ENCODE measurements around the gene INHBB.

Gene INHBB

DNA sequence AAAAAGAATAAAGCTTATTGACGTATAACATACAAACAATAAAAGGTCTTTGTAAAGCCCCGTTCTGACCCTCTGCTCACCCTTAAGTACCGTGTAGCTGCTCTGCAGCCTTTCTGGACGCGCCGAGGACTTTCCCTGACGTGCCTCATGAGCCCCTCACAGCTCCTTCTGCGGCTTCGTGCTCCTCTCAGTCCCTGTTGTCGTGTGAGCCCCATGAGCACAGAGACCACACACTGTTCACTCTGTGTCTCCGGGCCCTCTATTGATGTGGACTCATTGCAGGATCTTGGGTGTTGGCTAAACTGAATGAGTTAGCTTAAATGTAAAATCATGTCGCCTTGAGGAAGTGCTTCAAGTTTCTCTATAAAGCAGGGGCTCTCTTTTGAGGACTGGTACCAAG lies 43.6 kb upstream of the INHBB start:
- POLR2A ChIA-PET = no interaction called here
- H3K4me3 ChIP-seq (ENCODE audit: low read depth, low read length) = no peak overlapping the region
- CTCF ChIA-PET = interaction anchor here (0.7 to 11.3 kb wide), 3 partner anchors 10 to 22 kb away, joined by 3 to 137 read pairs (median 18); no protein-coding TSS in a partner anchor
- TF ChIP-seq, protein P1, sequence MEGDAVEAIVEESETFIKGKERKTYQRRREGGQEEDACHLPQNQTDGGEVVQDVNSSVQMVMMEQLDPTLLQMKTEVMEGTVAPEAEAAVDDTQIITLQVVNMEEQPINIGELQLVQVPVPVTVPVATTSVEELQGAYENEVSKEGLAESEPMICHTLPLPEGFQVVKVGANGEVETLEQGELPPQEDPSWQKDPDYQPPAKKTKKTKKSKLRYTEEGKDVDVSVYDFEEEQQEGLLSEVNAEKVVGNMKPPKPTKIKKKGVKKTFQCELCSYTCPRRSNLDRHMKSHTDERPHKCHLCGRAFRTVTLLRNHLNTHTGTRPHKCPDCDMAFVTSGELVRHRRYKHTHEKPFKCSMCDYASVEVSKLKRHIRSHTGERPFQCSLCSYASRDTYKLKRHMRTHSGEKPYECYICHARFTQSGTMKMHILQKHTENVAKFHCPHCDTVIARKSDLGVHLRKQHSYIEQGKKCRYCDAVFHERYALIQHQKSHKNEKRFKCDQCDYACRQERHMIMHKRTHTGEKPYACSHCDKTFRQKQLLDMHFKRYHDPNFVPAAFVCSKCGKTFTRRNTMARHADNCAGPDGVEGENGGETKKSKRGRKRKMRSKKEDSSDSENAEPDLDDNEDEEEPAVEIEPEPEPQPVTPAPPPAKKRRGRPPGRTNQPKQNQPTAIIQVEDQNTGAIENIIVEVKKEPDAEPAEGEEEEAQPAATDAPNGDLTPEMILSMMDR (IDR thresholded peaks at IDR 0.05; ENCODE audit: insufficient read depth, low read length, missing control alignments) = no peak
- no peak for DNase-seq (ENCODE audit: low read depth, low spot score)

DNA sequence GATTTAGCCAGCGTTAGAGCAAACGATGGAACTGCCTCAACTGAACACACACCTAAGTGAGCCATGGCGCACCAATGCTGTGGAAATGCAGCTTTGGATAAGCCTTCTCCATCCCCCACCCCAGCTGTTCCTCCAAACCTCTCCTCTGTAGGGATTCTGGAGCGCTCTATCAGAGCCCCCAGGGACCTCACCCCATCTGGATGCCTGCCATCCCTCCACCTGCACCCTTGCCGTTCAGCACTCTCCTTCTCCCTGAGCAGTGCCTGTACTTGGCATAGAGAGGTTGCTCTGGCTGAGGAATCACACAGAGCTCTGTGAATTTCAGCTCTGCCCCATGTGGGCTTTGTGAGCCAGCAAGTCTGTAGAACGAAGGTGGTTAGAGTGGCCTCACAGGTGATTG lies 42.8 kb upstream of the INHBB start:
- H3K4me3 ChIP-seq (ENCODE audit: low read depth, low read length) = no peak overlapping the region
- TF ChIP-seq, protein P1 (IDR thresholded peaks at IDR 0.05; ENCODE audit: insufficient read depth, low read length, missing control alignments) = no peak
- CTCF ChIA-PET = interaction anchor here (0.7 to 11.3 kb wide), 3 partner anchors 9 to 23 kb away, joined by 3 to 137 read pairs (median 18); no protein-coding TSS in a partner anchor
- POLR2A ChIA-PET = no interaction called here
- no peak for DNase-seq (ENCODE audit: low read depth, low spot score)

DNA sequence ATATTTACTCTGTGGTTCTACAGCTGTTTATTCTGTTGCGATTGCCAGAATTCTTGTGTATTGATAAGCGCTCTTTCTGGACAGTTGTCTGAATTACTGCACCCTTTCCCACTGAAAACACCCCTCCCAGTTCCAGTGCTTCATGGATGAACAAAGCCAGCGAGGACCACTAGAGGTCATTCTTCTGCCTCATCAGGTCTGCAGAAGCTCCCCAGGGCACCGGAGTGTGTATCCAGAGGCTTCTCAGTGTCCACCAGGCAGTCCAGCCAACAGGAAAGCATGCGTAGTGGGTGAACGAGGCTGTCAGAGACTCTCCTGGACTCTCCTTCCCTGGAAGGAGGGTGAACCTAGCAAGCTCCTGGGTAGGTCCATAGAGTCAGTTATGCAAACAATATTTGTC lies 40.6 kb upstream of the INHBB start:
- ChIA-PET POLR2A (no interaction called here), CTCF (interaction anchor here (1.0 to 11.3 kb wide), 6 partner anchors 7 to 376 kb away, joined by 3 to 137 read pairs (median 6); no protein-coding TSS in a partner anchor)
- TF ChIP-seq, protein P1 (IDR thresholded peaks at IDR 0.05; ENCODE audit: insufficient read depth, low read length, missing control alignments) = peak; percentile 35
- DNase-seq (ENCODE audit: low read depth, low spot score) = no peak
- H3K4me3 ChIP-seq (ENCODE audit: low read depth, low read length) = no peak overlapping the region

DNA sequence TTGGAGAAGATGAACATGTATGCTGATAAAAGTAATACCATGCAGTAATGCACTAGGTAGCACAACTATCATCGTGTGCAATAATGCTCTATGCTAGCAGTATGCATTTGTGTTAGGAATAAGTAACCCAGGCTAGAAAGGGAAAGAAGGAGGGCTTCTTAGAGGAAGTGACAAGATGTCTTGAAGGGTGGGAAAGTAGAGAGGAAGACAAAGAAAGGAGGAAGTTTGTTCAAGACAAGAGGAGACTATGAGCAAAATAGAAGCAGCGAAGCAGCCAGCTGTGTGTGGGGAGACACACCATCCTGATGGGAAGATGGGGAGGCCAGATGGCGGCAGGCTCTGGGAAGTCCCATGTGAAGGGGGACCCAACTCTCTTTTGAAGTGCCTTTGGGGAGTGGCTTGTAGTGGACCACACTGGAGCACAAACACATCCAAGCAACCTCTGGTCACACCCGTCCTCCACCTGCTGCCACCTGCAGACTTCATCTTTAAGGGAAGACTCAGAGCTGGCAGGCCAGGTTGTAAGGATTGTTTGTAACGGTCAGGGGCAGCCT lies 39.9 kb upstream of the INHBB start:
- CTCF ChIA-PET = interaction anchor here (0.7 to 11.3 kb wide), 6 partner anchors 6 to 375 kb away, joined by 3 to 137 read pairs (median 6); no protein-coding TSS in a partner anchor
- no peak for DNase-seq (ENCODE audit: low read depth, low spot score)
- POLR2A ChIA-PET = no interaction called here

DNA sequence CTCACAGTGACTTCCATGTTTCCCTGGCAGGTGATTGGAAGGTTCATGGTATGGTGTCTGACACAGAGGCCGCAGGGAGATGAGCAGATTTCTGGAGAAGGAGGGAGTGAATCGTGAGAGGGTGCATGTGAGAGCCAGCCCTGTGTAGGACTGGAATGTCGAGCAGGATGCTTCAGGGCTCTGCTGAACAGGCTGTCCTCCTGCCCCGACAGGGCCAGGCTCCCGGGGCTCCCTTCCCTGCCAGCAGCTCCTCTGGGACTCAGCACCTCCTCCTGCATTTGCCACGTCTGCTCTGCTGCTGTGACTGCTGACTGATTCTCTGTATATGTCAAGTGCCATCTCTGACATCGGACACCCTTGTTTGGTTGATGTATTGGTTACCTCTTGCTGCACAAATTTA lies 38.5 kb upstream of the INHBB start:
- TF ChIP-seq, protein P1 (IDR thresholded peaks at IDR 0.05; ENCODE audit: insufficient read depth, low read length, missing control alignments) = no peak
- H3K4me3 ChIP-seq (ENCODE audit: low read depth, low read length) = no peak overlapping the region
- ChIA-PET POLR2A (no interaction called here), CTCF (interaction anchor here (0.7 to 1.6 kb wide), 3 partner anchors 15 to 373 kb away, joined by 3 to 4 read pairs (median 3); no protein-coding TSS in a partner anchor)
- no peak for DNase-seq (ENCODE audit: low read depth, low spot score)

More for the DNA sequence above, 39.9 kb upstream of the INHBB start:
- TF ChIP-seq, protein P1 (IDR thresholded peaks at IDR 0.05; ENCODE audit: insufficient read depth, low read length, missing control alignments) = no peak
- H3K4me3 ChIP-seq (ENCODE audit: low read depth, low read length) = no peak overlapping the region

DNA sequence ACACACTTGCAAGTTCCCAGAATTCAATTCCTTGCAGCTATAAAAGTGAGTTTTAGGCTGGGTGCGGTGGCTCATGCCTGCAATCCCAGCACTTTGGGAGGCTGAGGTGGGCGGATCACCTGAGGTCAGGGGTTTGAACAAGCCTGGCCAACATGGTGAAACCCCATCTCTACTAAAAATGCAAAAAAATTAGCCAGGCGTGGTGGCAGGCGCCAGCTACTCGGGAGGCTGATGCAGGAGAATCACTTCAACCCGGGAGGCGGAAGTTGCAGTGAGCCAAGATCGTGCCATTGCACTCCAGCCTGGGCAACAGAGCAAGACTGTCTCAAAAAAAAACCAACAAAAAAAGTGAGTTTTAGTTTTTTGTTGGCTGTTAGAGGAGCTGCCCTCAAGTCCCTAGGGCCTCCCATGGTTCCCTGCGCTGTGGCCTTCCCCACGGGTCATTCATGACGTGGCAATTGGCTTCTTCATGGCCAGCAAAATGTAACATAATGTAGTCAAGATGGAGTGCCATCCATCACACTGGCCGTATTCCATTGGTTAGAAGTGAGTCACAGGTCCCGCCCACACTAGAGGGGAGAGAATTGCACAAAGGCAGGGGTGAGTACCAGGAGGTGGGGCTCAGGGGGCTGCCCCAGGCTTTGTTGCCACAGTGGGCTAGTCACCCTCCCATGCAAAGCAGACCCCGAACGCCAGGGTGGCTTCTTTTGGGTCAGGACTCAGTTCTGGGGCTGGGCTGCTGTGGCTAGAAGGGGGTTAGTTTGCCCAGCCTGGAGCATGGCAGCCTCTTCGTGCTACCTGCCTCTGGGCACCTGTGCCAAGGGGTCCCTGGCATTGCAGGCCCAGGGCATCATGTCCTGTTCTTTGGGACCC lies 37.7 kb upstream of the INHBB start:
- CTCF ChIA-PET = interaction anchor here (0.7 to 12.0 kb wide), 5 partner anchors 8 to 373 kb away, joined by 3 to 202 read pairs (median 4); no protein-coding TSS in a partner anchor
- POLR2A ChIA-PET = no interaction called here
- TF ChIP-seq, protein P1 (IDR thresholded peaks at IDR 0.05; ENCODE audit: insufficient read depth, low read length, missing control alignments) = no peak
- H3K4me3 ChIP-seq (ENCODE audit: low read depth, low read length) = no peak overlapping the region
- DNase-seq (ENCODE audit: low read depth, low spot score) = no peak

Data from AG04449 (cell line).